WERI-Rb-1 (cell line): ENCODE results near the gene DHX15.

Experiments
- DNase-seq: peaks from one replicate; pipeline ENCODE4 v3.0.0-alpha.2; 2020
- H3K27ac ChIP-seq: fragments of 250-450 bp; sonication (Bioruptor Pico); 2 replicates; pipeline ENCODE4 v1.5.1; 2020; ENCODE audit warnings: mild to moderate bottlenecking, moderate library complexity
- H3K27me3 ChIP-seq: fragments of 250-450 bp; sonication (Bioruptor Pico); 2 replicates; pipeline ENCODE4 v1.5.1; 2021; ENCODE audit warnings: mild to moderate bottlenecking, low read depth, moderate library complexity; ENCODE audit not compliant: insufficient read depth, severe bottlenecking
- H3K36me3 ChIP-seq: fragments of 250-450 bp; sonication (Bioruptor Pico); 2 replicates; pipeline ENCODE4 v1.5.1; 2020; ENCODE audit warnings: mild to moderate bottlenecking, moderate library complexity
- H3K4me3 ChIP-seq: 2 replicates; pipeline ENCODE4 v1.5.1; 2011; ENCODE audit warnings: low read depth, mild to moderate bottlenecking, control low read depth, low read length
- H3K9me3 ChIP-seq: fragments of 250-450 bp; sonication (Bioruptor Pico); 2 replicates; pipeline ENCODE4 v1.5.1; 2021; ENCODE audit warnings: mild to moderate bottlenecking, moderate library complexity; ENCODE audit not compliant: severe bottlenecking
- CTCF ChIP-seq: IDR thresholded peaks from 2 replicates; pipeline ENCODE4 v1.5.1; 2011; ENCODE audit warnings: low read depth, mild to moderate bottlenecking, control low read depth, inconsistent platforms, low read length

The DHX15 gene

DNA sequence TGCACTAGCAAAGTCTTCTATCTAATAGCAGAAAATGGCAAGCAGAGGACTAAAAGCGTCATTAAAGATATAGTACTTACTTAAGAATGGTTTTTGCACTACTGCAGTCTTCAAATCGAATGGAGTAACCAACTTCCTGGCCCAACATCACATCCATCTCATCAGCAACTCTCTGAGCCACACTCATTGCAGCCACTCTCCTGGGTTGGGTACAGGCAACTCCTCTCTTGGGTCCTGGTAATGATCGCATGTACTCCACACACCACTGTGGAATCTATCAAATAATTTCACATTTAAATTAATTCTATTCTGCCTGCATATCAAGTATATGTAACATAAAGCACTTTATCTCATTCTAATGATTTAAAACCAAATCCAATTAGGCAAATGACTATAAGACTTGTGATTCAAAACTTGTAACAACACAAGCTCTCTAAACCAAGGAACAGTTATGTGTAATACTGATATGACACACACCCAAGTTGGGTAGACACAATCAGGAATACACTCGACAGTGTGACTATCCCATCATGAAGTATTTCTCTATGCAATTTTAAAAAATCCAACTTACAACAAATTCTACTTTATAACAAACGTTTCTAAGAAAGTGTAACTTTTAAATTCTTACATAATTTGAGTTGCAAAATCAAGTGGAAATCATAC lies 13.6 kb downstream of the DHX15 start:
- Histone ChIP-seq H3K36me3 (peaks cover 92% of the 10 kb centered on the region), H3K27ac (no peak overlapping the region), H3K4me3 (no peak overlapping the region), H3K27me3 (no peaks in the 10 kb centered on the region), H3K9me3 (no peaks in the 10 kb centered on the region)
- TF ChIP-seq CTCF = no peak
- DNase-seq = no peak

- H3K27ac ChIP-seq = no peak overlapping the region
- DNase-seq = no peak
- H3K27me3 ChIP-seq = no peaks in the 10 kb centered on the region
- no peaks in the 10 kb centered on the region for H3K9me3 ChIP-seq
- no peak overlapping the region for H3K4me3 ChIP-seq
- TF ChIP-seq CTCF = no peak
- H3K36me3 ChIP-seq = peaks cover 92% of the 10 kb centered on the region
These were observed 14.2 kb downstream of the DHX15 start for GRCh38 chr4:24570172-24570571.

DNA sequence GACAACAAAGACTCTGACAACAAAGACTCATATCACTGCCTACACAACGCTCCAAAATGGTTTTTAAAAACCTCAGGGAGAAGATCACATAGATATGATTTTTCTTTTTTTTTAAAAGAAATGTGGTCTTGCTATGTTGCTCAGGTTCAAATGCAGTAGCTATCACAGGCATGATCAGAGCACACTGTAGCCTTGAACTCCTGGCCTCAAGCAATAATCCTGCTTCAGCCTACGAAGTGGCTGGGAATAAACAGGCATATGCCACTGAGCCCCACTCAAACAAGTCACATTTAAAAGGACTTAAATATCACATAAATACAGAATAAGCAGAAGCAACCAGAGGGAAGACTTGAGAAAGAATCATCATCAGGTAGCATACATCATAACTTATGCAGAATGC lies 14.7 kb downstream of the DHX15 start:
- H3K9me3 ChIP-seq = no peaks in the 10 kb centered on the region
- H3K27me3 ChIP-seq = no peaks in the 10 kb centered on the region
- H3K36me3 ChIP-seq = peaks cover 89% of the 10 kb centered on the region
- H3K27ac ChIP-seq = no peak overlapping the region
- no peak for DNase-seq
- no peak for TF ChIP-seq CTCF
- H3K4me3 ChIP-seq = no peak overlapping the region

- Histone ChIP-seq H3K27me3 (no peaks in the 10 kb centered on the region), H3K36me3 (peaks cover 85% of the 10 kb centered on the region), H3K4me3 (no peak overlapping the region), H3K27ac (no peak overlapping the region), H3K9me3 (no peaks in the 10 kb centered on the region)
- DNase-seq = no peak
- no peak for TF ChIP-seq CTCF
These were observed 15.9 kb downstream of the DHX15 start for GRCh38 chr4:24568425-24568824.

DNA sequence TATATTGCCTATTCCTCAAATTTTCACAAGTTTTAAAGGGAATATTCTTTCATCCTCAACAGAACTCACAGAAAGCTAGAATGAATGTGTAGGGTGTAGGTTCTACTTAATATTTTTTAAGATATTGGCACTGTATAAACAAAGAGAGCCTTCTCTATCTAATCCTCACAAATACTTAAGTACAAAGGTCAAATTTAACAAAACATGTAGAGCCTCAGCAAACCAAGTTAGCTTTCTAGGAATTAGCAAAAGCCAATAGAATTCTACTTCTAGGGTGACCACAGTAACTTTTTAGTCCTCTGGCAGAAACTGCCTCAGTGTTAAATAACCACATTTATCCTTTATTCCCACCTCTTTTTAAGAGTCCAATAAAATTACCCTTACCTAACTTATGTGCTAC lies 19.3 kb downstream of the DHX15 start:
- Histone ChIP-seq H3K9me3 (no peaks in the 10 kb centered on the region), H3K36me3 (peaks cover 70% of the 10 kb centered on the region), H3K4me3 (no peak overlapping the region), H3K27ac (no peak overlapping the region), H3K27me3 (no peaks in the 10 kb centered on the region)
- DNase-seq = no peak
- no peak for TF ChIP-seq CTCF

DNA sequence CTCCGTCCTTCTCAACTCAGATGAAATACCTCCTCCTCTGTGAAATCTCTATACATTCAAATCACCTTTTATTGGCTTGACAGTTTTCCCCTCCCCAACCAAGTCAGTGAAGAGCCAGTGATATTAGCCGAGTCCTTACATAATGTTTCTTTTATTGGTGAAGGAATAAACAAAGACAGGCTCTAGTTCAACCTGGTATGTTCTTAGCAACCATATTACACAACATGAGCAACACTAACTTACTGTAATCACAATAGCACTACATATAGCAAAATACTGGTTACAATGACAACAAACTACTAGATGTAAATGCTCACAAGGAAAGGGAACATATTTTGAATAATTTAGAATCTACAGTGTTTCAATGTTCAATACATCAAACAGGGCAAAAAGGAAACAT lies 19.9 kb downstream of the DHX15 start:
- Histone ChIP-seq H3K9me3 (no peaks in the 10 kb centered on the region), H3K36me3 (peaks cover 68% of the 10 kb centered on the region), H3K27ac (no peak overlapping the region), H3K4me3 (no peak overlapping the region), H3K27me3 (no peaks in the 10 kb centered on the region)
- TF ChIP-seq CTCF = no peak
- DNase-seq = no peak
